ENCODE results near the gene SDHA. TPM values are rescaled to one million over a fixed set of nuclear protein-coding genes. Genes with fewer than 3 reads are reported as not detected.
"Not testable (repeated sequence)": the region's sequence is repeated elsewhere in the genome, so short reads cannot be mapped to it uniquely, and the experiment has no call there.

Gene SDHA
- polyA plus RNA-seq, 1 donor (not counting 4 experiments of a cell fraction or from before 2014, with no cell fraction given): 178 TPM

DNA sequence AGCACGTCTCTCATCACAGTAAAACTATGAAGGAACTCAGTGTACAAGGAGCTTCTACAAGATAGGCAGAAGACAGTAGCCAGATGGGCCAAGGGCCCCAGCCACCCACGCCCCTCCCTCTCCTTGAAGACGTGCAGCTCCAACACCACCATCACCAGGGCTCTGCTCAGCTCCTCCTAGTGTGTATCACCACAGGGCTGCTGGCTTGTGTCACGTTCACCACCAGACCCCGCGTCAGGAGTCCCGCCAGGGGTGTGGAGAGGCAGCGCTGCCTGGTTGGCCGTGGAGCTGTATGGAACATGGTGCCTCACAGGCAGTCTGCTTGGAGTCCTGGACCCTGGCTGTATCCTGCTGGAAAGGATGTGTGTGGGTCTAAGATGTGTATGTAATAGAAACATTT is 32.3 kb downstream of the SDHA start:
- H4K20me1 ChIP-seq (ENCODE audit: control insufficient read depth, extremely low read depth, insufficient read depth, low read length); FAIRE-seq; H3K27ac ChIP-seq (ENCODE audit: control insufficient read depth, insufficient read depth, low read length); DNase-seq (ENCODE audit: low read depth, low spot score); H3K9me1 ChIP-seq (ENCODE audit: control insufficient read depth, extremely low read depth, insufficient read depth, low read length); H2AFZ ChIP-seq (ENCODE audit: control insufficient read depth, low read length); H3K4me1 ChIP-seq (ENCODE audit: control insufficient read depth, extremely low read depth, insufficient read depth, low read length); H3K4me2 ChIP-seq (ENCODE audit: control insufficient read depth, extremely low read depth, insufficient read depth, low read depth, low read length); H3K9ac ChIP-seq (ENCODE audit: control insufficient read depth, extremely low read depth, insufficient read depth, low read length); H3K36me3 ChIP-seq (ENCODE audit: control insufficient read depth in 2 of 2, extremely low read depth in 1 of 2, insufficient read depth in 2 of 2, low read length in 2 of 2); H3K4me3 ChIP-seq (ENCODE audit: control insufficient read depth in 2 of 3, extremely low read depth in 1 of 3, insufficient read depth in 2 of 3, low read depth in 1 of 3, low read length in 3 of 3); H3K27me3 ChIP-seq (ENCODE audit: control insufficient read depth, extremely low read depth, insufficient read depth, low read length); H3K79me2 ChIP-seq (ENCODE audit: control insufficient read depth, insufficient read depth, low read length); H3K9me3 ChIP-seq (ENCODE audit: control insufficient read depth, low read depth, low read length); dilution Hi-C loops (cut with MboI; ENCODE audit: extremely low pct_ligation_motif_present, low sequenced_read_pairs): not testable (repeated sequence)

- H3K36me3 ChIP-seq (ENCODE audit: control insufficient read depth in 2 of 2, extremely low read depth in 1 of 2, insufficient read depth in 2 of 2, low read length in 2 of 2): peaks cover 3 to 11% of the 10 kb centered on the region in 2 experiments
- dilution Hi-C loops (cut with MboI; ENCODE audit: extremely low pct_ligation_motif_present, low sequenced_read_pairs); H3K9me1 ChIP-seq (ENCODE audit: control insufficient read depth, extremely low read depth, insufficient read depth, low read length); H3K4me3 ChIP-seq (ENCODE audit: control insufficient read depth in 2 of 3, extremely low read depth in 1 of 3, insufficient read depth in 2 of 3, low read depth in 1 of 3, low read length in 3 of 3); H3K4me1 ChIP-seq (ENCODE audit: control insufficient read depth, extremely low read depth, insufficient read depth, low read length); H3K27ac ChIP-seq (ENCODE audit: control insufficient read depth, insufficient read depth, low read length); H3K9me3 ChIP-seq (ENCODE audit: control insufficient read depth, low read depth, low read length); H3K9ac ChIP-seq (ENCODE audit: control insufficient read depth, extremely low read depth, insufficient read depth, low read length); H3K79me2 ChIP-seq (ENCODE audit: control insufficient read depth, insufficient read depth, low read length); FAIRE-seq; H3K27me3 ChIP-seq (ENCODE audit: control insufficient read depth, extremely low read depth, insufficient read depth, low read length); H4K20me1 ChIP-seq (ENCODE audit: control insufficient read depth, extremely low read depth, insufficient read depth, low read length); DNase-seq (ENCODE audit: low read depth, low spot score); H2AFZ ChIP-seq (ENCODE audit: control insufficient read depth, low read length); H3K4me2 ChIP-seq (ENCODE audit: control insufficient read depth, extremely low read depth, insufficient read depth, low read depth, low read length): not testable (repeated sequence)
These were observed 32.9 kb downstream of the SDHA start for GRCh38 chr5:251016-251415.

- H3K4me3 ChIP-seq (ENCODE audit: control insufficient read depth in 2 of 3, extremely low read depth in 1 of 3, insufficient read depth in 2 of 3, low read depth in 1 of 3, low read length in 3 of 3); H3K4me1 ChIP-seq (ENCODE audit: control insufficient read depth, extremely low read depth, insufficient read depth, low read length); H3K27ac ChIP-seq (ENCODE audit: control insufficient read depth, insufficient read depth, low read length); H2AFZ ChIP-seq (ENCODE audit: control insufficient read depth, low read length); H3K27me3 ChIP-seq (ENCODE audit: control insufficient read depth, extremely low read depth, insufficient read depth, low read length); H3K9me1 ChIP-seq (ENCODE audit: control insufficient read depth, extremely low read depth, insufficient read depth, low read length); H3K9ac ChIP-seq (ENCODE audit: control insufficient read depth, extremely low read depth, insufficient read depth, low read length); H3K9me3 ChIP-seq (ENCODE audit: control insufficient read depth, low read depth, low read length); DNase-seq (ENCODE audit: low read depth, low spot score); H3K79me2 ChIP-seq (ENCODE audit: control insufficient read depth, insufficient read depth, low read length); dilution Hi-C loops (cut with MboI; ENCODE audit: extremely low pct_ligation_motif_present, low sequenced_read_pairs); H3K4me2 ChIP-seq (ENCODE audit: control insufficient read depth, extremely low read depth, insufficient read depth, low read depth, low read length); FAIRE-seq; H4K20me1 ChIP-seq (ENCODE audit: control insufficient read depth, extremely low read depth, insufficient read depth, low read length): not testable (repeated sequence)
- peaks cover 3 to 11% of the 10 kb centered on the region in 2 experiments for H3K36me3 ChIP-seq (ENCODE audit: control insufficient read depth in 2 of 2, extremely low read depth in 1 of 2, insufficient read depth in 2 of 2, low read length in 2 of 2)
These were observed 33.4 kb downstream of the SDHA start for GRCh38 chr5:251538-251937.

DNA sequence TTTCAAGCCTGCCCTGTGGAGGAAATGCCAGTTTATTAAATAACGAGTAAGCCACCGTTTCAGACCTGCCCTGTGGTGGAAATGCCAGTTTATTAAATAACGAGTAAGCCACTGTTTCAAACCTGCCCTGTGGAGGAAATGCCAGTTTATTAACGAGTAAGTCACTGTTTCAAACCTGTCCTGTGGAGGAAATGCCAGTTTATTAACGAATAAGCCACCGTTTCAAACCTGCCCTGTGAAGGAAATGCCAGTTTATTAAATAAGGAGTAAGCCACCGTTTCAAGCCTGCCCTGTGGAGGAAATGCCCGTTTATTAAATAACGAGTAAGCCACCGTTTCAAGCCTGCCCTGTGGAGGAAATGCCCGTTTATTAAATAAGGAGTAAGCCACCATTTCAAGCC is 33.9 kb downstream of the SDHA start:
- FAIRE-seq; H2AFZ ChIP-seq (ENCODE audit: control insufficient read depth, low read length); H3K4me1 ChIP-seq (ENCODE audit: control insufficient read depth, extremely low read depth, insufficient read depth, low read length); H3K4me2 ChIP-seq (ENCODE audit: control insufficient read depth, extremely low read depth, insufficient read depth, low read depth, low read length); H4K20me1 ChIP-seq (ENCODE audit: control insufficient read depth, extremely low read depth, insufficient read depth, low read length); H3K4me3 ChIP-seq (ENCODE audit: control insufficient read depth in 2 of 3, extremely low read depth in 1 of 3, insufficient read depth in 2 of 3, low read depth in 1 of 3, low read length in 3 of 3); dilution Hi-C loops (cut with MboI; ENCODE audit: extremely low pct_ligation_motif_present, low sequenced_read_pairs); H3K9me3 ChIP-seq (ENCODE audit: control insufficient read depth, low read depth, low read length); H3K9me1 ChIP-seq (ENCODE audit: control insufficient read depth, extremely low read depth, insufficient read depth, low read length); H3K79me2 ChIP-seq (ENCODE audit: control insufficient read depth, insufficient read depth, low read length); H3K9ac ChIP-seq (ENCODE audit: control insufficient read depth, extremely low read depth, insufficient read depth, low read length); H3K27ac ChIP-seq (ENCODE audit: control insufficient read depth, insufficient read depth, low read length); DNase-seq (ENCODE audit: low read depth, low spot score); H3K27me3 ChIP-seq (ENCODE audit: control insufficient read depth, extremely low read depth, insufficient read depth, low read length): not testable (repeated sequence)
- H3K36me3 ChIP-seq (ENCODE audit: control insufficient read depth in 2 of 2, extremely low read depth in 1 of 2, insufficient read depth in 2 of 2, low read length in 2 of 2): peaks cover 3 to 13% of the 10 kb centered on the region in 2 experiments
